KOPT-K1 (cell line): ENCODE results near the gene NOS3.

Source experiments
- H3K27ac ChIP-seq: fragments of 200-600 bp; sonication (generic); 2 replicates; pipeline ENCODE4 v1.5.1; 2016; ENCODE audit warnings: antibody characterized with exemption, mild to moderate bottlenecking, low read depth, low read length; ENCODE audit not compliant: poor library complexity, severe bottlenecking
- H3K36me3 ChIP-seq: fragments of 200-600 bp; sonication (generic); 2 replicates; pipeline ENCODE4 v1.5.1; 2017; ENCODE audit warnings: antibody characterized with exemption, mild to moderate bottlenecking, low read length, moderate library complexity; ENCODE audit not compliant: insufficient read depth
- H3K9me3 ChIP-seq: fragments of 200-600 bp; sonication (generic); 2 replicates; pipeline ENCODE4 v1.5.1; 2017; ENCODE audit warnings: antibody characterized with exemption, low read length, mild to moderate bottlenecking; ENCODE audit not compliant: insufficient read depth, poor library complexity, severe bottlenecking

The NOS3 gene

GRCh38 chr7:150958062-150958552 lies 32.7 kb upstream of the NOS3 start:
- Histone ChIP-seq H3K36me3 (no peaks in the 10 kb centered on the region), H3K9me3 (no peaks in the 10 kb centered on the region), H3K27ac (no peak overlapping the region)

GRCh38 chr7:150958597-150958996 lies 32.2 kb upstream of the NOS3 start:
- H3K9me3 ChIP-seq = no peaks in the 10 kb centered on the region
- no peaks in the 10 kb centered on the region for H3K36me3 ChIP-seq
- H3K27ac ChIP-seq = peak overlapping the region; percentile 58

GRCh38 chr7:150959081-150959480 lies 31.7 kb upstream of the NOS3 start:
- Histone ChIP-seq H3K36me3 (no peaks in the 10 kb centered on the region), H3K27ac (peak overlapping the region; percentile 58), H3K9me3 (no peaks in the 10 kb centered on the region)

DNA sequence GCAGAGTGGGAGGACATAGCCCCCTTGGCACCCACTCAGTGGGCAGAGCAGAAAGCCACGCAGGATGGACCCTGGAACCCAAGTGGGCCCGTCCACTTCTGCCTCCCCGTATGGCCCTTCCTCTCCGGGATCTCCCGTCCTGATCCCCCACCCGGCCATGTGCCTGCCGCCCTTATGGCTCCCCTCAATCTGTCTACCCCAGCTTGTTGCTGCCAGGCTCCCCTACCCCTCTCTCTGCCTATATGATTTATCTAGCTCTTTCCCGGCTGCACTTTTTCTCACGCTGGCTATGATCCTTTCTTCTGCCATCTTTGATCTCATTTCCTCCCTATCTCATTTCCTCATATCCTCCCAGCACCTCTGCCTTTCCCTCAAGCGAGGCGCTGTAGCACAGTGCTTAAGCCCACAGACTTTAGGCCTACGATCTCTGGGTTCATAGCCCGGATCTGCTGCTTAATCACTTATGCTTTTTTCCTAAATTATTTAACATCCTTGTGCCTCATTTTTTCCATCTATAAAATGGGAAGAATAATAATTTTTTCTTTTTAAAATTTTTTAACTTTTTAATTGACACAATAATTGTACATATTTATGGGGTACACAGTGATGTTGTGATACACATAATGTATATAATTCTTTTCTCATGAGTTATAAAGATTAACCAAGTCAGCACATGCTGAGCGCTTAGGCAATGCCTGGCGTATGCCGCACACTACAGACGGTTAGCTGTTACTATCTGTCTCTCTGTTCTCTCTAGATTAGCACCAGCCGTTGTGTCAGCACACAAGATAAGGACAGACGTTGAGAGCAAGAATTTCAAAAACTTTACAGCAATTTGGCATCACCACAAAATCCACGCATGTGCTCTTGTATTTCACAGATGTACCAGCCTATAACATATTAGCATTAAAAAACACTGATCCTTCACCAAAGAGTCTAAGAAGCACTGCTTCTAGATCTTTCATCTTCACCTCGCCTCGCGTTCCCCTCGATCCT lies 30.8 kb upstream of the NOS3 start:
- H3K9me3 ChIP-seq = no peaks in the 10 kb centered on the region
- H3K27ac ChIP-seq = peak overlapping the region; percentile 58
- H3K36me3 ChIP-seq = no peaks in the 10 kb centered on the region

GRCh38 chr7:150961510-150962289 lies 29.1 kb upstream of the NOS3 start:
- peak overlapping the region; percentile 54 for H3K27ac ChIP-seq

DNA sequence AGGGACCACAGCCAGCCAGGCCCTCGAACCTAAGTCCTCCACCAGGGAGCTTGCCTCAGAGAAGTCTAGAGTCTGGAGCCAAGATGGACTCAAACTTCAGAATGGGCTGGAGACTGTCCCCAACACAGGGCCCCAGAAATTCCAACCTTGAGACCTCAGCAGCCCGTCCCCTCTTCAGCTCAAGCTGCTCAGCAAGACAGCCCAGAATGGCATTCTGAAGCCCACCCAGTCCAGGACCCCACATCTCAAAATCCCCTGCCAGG lies 28.6 kb upstream of the NOS3 start:
- Histone ChIP-seq H3K36me3 (no peaks in the 10 kb centered on the region), H3K9me3 (no peaks in the 10 kb centered on the region), H3K27ac (peak overlapping the region; percentile 54)

More at GRCh38 chr7:150961510-150962289, 29.1 kb upstream of the NOS3 start:
- Histone ChIP-seq H3K9me3 (no peaks in the 10 kb centered on the region), H3K36me3 (no peaks in the 10 kb centered on the region)

- H3K9me3 ChIP-seq = no peaks in the 10 kb centered on the region
- H3K36me3 ChIP-seq = no peaks in the 10 kb centered on the region
- peak overlapping the region; percentile 54 for H3K27ac ChIP-seq
Observed at GRCh38 chr7:150962553-150963399, 28.0 kb upstream of the NOS3 start.

DNA sequence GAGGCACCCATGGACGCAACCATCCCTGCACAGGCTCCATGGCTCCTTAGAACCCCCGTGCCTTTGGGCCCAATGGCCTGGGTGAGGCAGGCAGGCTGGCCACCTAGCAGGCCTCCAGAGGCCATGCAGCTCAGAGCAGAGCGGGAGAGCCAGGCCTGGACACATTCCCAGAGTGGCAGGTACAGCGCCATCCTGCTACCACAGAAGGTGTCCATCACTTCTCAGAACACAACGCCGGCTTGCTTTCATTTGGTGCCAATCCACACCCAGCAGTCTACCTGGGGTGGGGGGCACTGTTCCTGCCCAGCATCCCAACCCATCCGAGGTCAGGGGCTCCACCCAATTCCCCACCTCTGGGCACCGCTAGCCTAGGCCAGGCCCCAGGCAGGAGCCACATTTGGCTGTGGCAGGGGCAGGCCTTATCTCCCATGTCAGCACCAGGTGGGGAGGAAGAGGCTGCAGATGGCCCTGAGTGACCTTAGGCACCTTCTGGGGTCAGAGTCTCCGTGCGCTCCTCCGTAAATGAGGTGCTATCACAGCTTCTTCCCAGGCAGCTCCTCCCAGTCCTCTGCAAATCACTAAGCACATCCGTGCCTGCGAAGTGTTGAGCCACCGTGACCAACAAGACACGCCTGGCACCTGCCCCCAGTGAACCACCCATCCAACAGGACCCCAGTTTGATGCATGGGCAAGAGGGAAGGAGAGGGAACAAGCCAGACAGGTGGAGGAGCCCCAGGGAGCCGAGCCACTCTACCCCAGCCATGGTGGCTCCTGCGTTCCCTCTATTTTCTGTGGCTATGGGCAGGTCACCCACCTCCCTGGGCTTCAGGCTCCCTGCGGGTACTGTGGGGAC lies 26.9 kb upstream of the NOS3 start:
- Histone ChIP-seq H3K9me3 (no peaks in the 10 kb centered on the region), H3K36me3 (no peaks in the 10 kb centered on the region), H3K27ac (no peak overlapping the region)

- no peak overlapping the region for H3K27ac ChIP-seq
- no peaks in the 10 kb centered on the region for H3K36me3 ChIP-seq
- no peaks in the 10 kb centered on the region for H3K9me3 ChIP-seq
Observed at GRCh38 chr7:150964593-150965111, 26.2 kb upstream of the NOS3 start.

DNA sequence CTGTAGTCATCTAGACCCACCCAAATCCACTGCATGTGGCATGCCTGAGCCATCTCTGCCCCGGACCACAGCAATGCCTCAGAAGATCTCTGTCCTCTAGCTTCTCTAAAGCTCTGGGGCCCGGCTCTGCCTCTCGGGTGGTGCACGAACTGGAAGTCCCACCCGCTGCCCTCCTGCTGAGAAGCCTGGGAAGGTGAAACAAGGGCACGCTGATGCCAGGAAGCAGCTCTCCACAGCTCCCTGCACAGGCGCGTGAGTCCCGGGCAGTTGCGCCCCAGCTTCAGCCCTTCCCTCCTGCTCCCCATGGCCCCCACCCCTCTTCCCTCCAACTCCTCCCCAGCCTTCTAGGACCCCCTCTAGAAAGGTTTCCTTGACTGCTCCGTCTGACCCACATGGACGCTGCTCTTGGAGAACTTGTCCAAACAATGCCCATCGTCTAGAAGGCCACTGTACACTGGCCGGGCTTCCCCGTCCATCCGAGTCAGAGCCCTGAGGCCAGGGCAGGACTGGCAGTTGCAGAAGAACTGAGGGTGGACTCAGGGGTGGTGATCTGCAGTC lies 25.5 kb upstream of the NOS3 start:
- no peaks in the 10 kb centered on the region for H3K36me3 ChIP-seq

GRCh38 chr7:150966002-150966401 lies 24.8 kb upstream of the NOS3 start:
- Histone ChIP-seq H3K9me3 (no peaks in the 10 kb centered on the region), H3K27ac (no peak overlapping the region), H3K36me3 (no peaks in the 10 kb centered on the region)

More for the DNA sequence above, 25.5 kb upstream of the NOS3 start:
- H3K27ac ChIP-seq = no peak overlapping the region
- H3K9me3 ChIP-seq = no peaks in the 10 kb centered on the region

GRCh38 chr7:150967349-150967748 lies 23.5 kb upstream of the NOS3 start:
- Histone ChIP-seq H3K9me3 (no peaks in the 10 kb centered on the region), H3K36me3 (no peaks in the 10 kb centered on the region), H3K27ac (no peak overlapping the region)

- Histone ChIP-seq H3K36me3 (no peaks in the 10 kb centered on the region), H3K27ac (no peak overlapping the region), H3K9me3 (no peaks in the 10 kb centered on the region)
Observed at GRCh38 chr7:150968056-150968733, 22.6 kb upstream of the NOS3 start.
